Adrenal gland (tissue), 12 donors: Measurements from ENCODE around the gene NETO2. TPM values are rescaled to one million over a fixed set of nuclear protein-coding genes. Genes with fewer than 3 reads are reported as not detected.

Experiments
- DNase-seq, 7 donors: peaks; one replicate each; pipeline ENCODE4 v3.0.0-alpha.2; 2019 to 2020
- H3K27ac ChIP-seq, 5 donors: fragments of 200-600 bp; sonication (generic) in 4 of 5; 1 replicate in 3 of 5; 2 replicates in 2 of 5; pipeline versions ENCODE4 v1.5.1 to v1.8.0; 2016 to 2020; ENCODE audit warnings: mild to moderate bottlenecking in 1 of 5
- H3K27me3 ChIP-seq: fragments of 200-600 bp; 2 replicates; pipeline ENCODE4 v1.8.0; 2021
- H3K36me3 ChIP-seq, 2 donors: fragments of 200-600 bp; replicated peaks in 1 of 2; 1 replicate in 1 of 2; 2 replicates in 1 of 2; pipeline versions ENCODE4 v1.5.1 to v1.8.0; 2018 to 2022
- H3K4me1 ChIP-seq, 2 donors: fragments of 200-600 bp; replicated peaks in 1 of 2; 1 replicate in 1 of 2; 2 replicates in 1 of 2; pipeline versions ENCODE4 v1.5.1 to v1.8.0; 2018 to 2021
- H3K4me3 ChIP-seq, 4 donors: fragments of 200-600 bp; sonication (generic) in 3 of 4; one replicate each; pipeline ENCODE4 v1.5.1; 2016 to 2018
- H3K9me3 ChIP-seq, 3 donors: fragments of 200-600 bp; sonication (generic) in 1 of 3; replicated peaks in 1 of 3; 1 replicate in 2 of 3; 2 replicates in 1 of 3; pipeline versions ENCODE4 v1.5.1 to v1.8.0; 2016 to 2021
- POLR2A ChIP-seq, 2 donors: fragments of 450-650 bp; IDR thresholded peaks; one replicate each; pipeline ENCODE4 v1.6.1; 2017; ENCODE audit warnings: antibody characterized with exemption in 2 of 2, mild to moderate bottlenecking in 2 of 2, moderate library complexity in 1 of 2
- WGBS, 4 donors: extraction: QIAGEN DNeasy Blood & Tissue Kit in 2 of 4; methylation state at CpG; one replicate each; pipeline versions ENCODE4 v1.1.5 to v1.1.7; 2013 to 2017; 5-methylcytosine and 5-hydroxymethylcytosine counted together
- intact Hi-C, 2 donors: fragments of 100-400 bp; cut with DNase I; formaldehyde crosslinking; loops; one replicate each; pipeline versions ENCODE4 v1.14.1 to v1.15.0; 2022 to 2023
- polyA plus RNA-seq, 3 donors: library from polyadenylated mRNA; stranded (reverse); fragments of 200-250 nt in 2 of 3; fragments of 350-450 nt in 1 of 3; fragmentation: Illumina TruSeq in 1 of 3; extraction: RNeasy Lipid Tissue Mini Kit (QIAGEN cat#74804) in 1 of 3; gene quantifications; one replicate each; pipeline ENCODE4 v1.2.3, GENCODE V29; 2013 to 2014
- total RNA-seq, 9 donors: library from RNA; depleted of rRNA in 4 of 9; stranded (reverse); fragments of >200 nt in 4 of 9; fragments of 120-200 nt in 1 of 9; fragmentation: NEBNext Ultra II Directional in 1 of 9; extraction: Animal tissue kit (Norgen Biotek cat#: 25700) in 1 of 9; gene quantifications; one replicate each; pipeline versions ENCODE4 v1.1.0 to v1.2.4, GENCODE V29; 2013 to 2023
- TF ChIP-seq, protein P1 (sequence below), 6 experiments: fragments of 450-650 bp in 4 of 6; fragments of 200-600 bp in 2 of 6; sonication (generic) in 1 of 6; IDR thresholded peaks; 1 replicate in 5 of 6; 2 replicates in 1 of 6; pipeline versions ENCODE4 v1.5.1 to v1.8.0; 2016 to 2021; ENCODE audit warnings: antibody characterized with exemption in 6 of 6, mild to moderate bottlenecking in 2 of 6, moderate library complexity in 1 of 6
- donor health status: healthy with polysubstance abuse.
- donor health status: Bipolar disorder and iron deficiency.
- donor health status: DM: yes; HTN: yes; CAD: no.
- donor health status: DM: no; HTN: no; CAD: no.
- donor health status: DM: no; HTN: no; CAD: no.
- donor health status: DM: yes; HTN: yes; CAD: no.

The NETO2 gene
- total and polyA plus RNA-seq, 12 donors, result 1.9 to 46.3 (median 9.8) TPM

DNA sequence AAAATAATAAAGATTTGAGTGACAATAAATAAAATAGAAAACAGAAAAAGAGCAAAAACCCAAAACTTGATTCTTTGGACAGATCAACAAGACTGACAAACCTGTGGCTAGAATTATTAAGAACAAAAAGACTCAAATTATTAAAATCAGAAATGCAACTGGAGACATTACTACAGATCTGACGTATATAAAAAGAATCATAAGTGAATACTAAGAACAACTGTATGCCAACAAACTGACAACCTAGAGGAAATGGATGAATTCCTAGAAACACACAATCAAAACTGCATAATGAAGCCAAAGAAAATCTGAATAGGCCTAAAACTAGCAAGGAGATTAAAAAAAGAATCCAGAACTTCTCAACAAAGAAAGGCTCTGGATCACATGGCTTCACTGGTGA, 47.4 kb downstream of the NETO2 start:
- Histone ChIP-seq H3K4me3 (no peak overlapping the region), H3K27me3 (no peaks in the 10 kb centered on the region), H3K9me3 (no peaks in the 10 kb centered on the region), H3K4me1 (no peaks in the 10 kb centered on the region), H3K27ac (no peak overlapping the region), H3K36me3 (no peaks in the 10 kb centered on the region)
- 73 to 91% (median 87%) methylated on average over 1 of the region's 1 CpG for WGBS, 4 donors
- no peak for TF ChIP-seq POLR2A (IDR thresholded peaks at IDR 0.05)
- TF ChIP-seq, protein P1, sequence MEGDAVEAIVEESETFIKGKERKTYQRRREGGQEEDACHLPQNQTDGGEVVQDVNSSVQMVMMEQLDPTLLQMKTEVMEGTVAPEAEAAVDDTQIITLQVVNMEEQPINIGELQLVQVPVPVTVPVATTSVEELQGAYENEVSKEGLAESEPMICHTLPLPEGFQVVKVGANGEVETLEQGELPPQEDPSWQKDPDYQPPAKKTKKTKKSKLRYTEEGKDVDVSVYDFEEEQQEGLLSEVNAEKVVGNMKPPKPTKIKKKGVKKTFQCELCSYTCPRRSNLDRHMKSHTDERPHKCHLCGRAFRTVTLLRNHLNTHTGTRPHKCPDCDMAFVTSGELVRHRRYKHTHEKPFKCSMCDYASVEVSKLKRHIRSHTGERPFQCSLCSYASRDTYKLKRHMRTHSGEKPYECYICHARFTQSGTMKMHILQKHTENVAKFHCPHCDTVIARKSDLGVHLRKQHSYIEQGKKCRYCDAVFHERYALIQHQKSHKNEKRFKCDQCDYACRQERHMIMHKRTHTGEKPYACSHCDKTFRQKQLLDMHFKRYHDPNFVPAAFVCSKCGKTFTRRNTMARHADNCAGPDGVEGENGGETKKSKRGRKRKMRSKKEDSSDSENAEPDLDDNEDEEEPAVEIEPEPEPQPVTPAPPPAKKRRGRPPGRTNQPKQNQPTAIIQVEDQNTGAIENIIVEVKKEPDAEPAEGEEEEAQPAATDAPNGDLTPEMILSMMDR (IDR thresholded peaks at IDR 0.05), result no peak
- DNase-seq, result no peak
- intact Hi-C loops, result no loop called here

DNA sequence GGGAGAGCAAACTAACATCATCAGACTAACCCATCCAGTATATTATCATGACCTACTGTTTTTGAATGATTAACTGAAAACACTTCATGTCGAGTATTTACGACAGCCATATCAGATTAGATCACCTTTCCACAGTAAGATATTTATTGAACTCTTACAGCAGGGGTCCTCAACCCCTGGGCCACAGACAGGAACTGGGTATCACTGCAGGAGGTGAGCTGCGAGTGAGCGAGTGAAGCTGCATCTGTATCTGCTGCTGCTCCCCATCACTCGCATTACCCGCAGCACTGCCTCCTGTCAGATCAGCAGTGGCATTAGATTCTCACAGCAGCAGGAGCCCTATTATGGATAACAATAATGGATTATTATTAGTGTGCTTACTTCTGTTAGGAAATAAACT, 59.5 kb downstream of the NETO2 start:
- no peaks in the 10 kb centered on the region for H3K4me1 ChIP-seq
- H3K27ac ChIP-seq, result no peak overlapping the region
- H3K27me3 ChIP-seq, result no peaks in the 10 kb centered on the region
- intact Hi-C loops, result no loop called here
- no peaks in the 10 kb centered on the region for H3K36me3 ChIP-seq
- no peaks in the 10 kb centered on the region for H3K9me3 ChIP-seq
- TF ChIP-seq, protein P1 (IDR thresholded peaks at IDR 0.05), result no peak
- TF ChIP-seq POLR2A (IDR thresholded peaks at IDR 0.05), result no peak
- H3K4me3 ChIP-seq, result no peak overlapping the region
- WGBS, 4 donors, result 83 to 90% (median 88%) methylated on average over 5 to 6 of the region's 6 CpGs
- no peak for DNase-seq

DNA sequence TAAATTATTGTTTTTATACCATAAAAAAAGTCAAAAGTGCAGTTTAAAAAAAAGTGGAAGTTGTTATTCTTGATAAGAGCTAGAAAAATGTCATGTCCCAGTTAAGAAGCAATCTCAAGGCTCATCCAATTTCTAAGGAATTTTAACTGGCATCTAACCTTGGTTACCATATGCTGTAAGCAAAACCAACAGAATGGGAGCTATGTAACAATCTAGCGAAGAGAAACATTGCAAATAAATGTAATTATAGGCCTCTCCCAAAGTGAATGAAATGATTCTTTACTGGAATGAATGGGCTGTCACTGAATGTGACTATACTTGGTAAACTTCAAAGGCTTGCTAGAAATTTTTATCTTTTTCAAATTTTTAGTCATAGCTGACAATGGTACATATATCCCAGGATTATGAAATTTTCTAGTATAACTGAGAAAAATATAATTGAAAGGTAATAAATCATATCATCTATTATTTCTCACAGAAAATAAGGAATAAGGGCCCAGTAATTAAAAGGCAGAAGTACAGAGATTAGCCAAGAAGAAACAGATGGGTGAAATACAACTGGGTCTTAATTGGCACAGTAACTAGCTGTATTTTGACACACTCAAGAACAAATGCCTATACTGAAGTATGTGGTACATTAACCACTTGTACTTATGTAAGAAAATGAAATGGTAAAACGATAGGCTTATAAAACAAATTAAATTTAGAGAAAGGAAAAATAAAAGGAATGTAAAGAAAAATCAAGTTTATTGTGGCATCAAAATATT, 61.5 kb downstream of the NETO2 start:
- H3K36me3 ChIP-seq, result no peaks in the 10 kb centered on the region
- no peak for TF ChIP-seq POLR2A (IDR thresholded peaks at IDR 0.05)
- TF ChIP-seq, protein P1 (IDR thresholded peaks at IDR 0.05), result no peak
- H3K4me1 ChIP-seq, result no peaks in the 10 kb centered on the region
- WGBS, 4 donors, result 85 to 91% (median 87%) methylated on average over 2 of the region's 2 CpGs
- H3K27ac ChIP-seq, result no peak overlapping the region
- no peak for DNase-seq
- H3K4me3 ChIP-seq, result no peak overlapping the region
- no peaks in the 10 kb centered on the region for H3K9me3 ChIP-seq
- H3K27me3 ChIP-seq, result no peaks in the 10 kb centered on the region
- intact Hi-C loops, result no loop called here

DNA sequence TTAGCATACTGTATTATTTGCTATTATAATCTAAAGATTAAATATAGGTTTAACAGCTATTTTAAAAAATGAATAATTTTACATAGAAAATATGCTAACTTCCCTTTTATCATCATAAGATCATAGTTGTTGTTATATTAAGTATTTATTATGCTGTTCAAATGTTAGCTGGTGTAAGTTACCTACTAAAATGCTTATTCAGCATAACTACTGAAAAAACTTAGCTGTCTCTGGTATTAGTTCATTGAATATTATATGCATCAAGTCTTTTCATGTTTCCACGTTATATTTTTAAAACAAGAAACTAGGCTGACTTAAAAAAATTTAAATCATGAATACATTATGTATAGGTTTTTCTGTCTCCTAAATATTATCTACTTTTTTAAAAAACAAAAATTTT, 62.6 kb downstream of the NETO2 start:
- Histone ChIP-seq H3K27ac (no peak overlapping the region), H3K4me1 (no peaks in the 10 kb centered on the region), H3K36me3 (no peaks in the 10 kb centered on the region), H3K27me3 (no peaks in the 10 kb centered on the region), H3K9me3 (no peaks in the 10 kb centered on the region), H3K4me3 (no peak overlapping the region)
- TF ChIP-seq, protein P1 (IDR thresholded peaks at IDR 0.05), result no peak
- no peak for TF ChIP-seq POLR2A (IDR thresholded peaks at IDR 0.05)
- intact Hi-C loops, result no loop called here
- WGBS, 4 donors, result 73 to 89% (median 85%) methylated on average over 1 of the region's 1 CpG
- DNase-seq, result no peak
